ENCODE results near the gene TMEM200A. TPM values are rescaled to one million over a fixed set of nuclear protein-coding genes. Genes with fewer than 3 reads are reported as not detected.

The TMEM200A gene
- total RNA-seq, 4 donors from 2014 or later = 2.5 to 8.7 (median 5.2) TPM

DNA sequence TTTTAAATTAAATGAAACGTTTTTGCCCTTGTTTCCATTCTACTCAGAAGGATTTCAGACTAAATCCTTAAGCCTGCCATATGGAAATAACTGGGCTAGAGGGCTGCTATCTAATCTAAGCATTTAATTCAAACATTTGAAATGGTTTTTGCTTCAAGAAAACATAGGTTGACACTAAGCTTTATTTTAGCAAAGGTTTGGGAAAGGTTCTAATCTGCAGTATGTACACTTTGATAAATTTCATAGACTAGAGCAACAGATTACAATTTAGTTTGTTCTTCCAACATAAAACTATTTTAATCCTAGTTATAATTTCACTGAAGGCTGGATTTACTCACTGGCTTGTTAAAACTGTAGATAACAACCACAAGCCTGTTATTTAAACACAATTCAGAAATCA, 72.1 kb downstream of the TMEM200A start:
- no peak for DNase-seq
- H3K4me1 ChIP-seq = no peaks in the 10 kb centered on the region
- no peaks in the 10 kb centered on the region for H3K27me3 ChIP-seq
- no peak for TF ChIP-seq POLR2A (IDR thresholded peaks at IDR 0.05)
- TF ChIP-seq, protein P1, sequence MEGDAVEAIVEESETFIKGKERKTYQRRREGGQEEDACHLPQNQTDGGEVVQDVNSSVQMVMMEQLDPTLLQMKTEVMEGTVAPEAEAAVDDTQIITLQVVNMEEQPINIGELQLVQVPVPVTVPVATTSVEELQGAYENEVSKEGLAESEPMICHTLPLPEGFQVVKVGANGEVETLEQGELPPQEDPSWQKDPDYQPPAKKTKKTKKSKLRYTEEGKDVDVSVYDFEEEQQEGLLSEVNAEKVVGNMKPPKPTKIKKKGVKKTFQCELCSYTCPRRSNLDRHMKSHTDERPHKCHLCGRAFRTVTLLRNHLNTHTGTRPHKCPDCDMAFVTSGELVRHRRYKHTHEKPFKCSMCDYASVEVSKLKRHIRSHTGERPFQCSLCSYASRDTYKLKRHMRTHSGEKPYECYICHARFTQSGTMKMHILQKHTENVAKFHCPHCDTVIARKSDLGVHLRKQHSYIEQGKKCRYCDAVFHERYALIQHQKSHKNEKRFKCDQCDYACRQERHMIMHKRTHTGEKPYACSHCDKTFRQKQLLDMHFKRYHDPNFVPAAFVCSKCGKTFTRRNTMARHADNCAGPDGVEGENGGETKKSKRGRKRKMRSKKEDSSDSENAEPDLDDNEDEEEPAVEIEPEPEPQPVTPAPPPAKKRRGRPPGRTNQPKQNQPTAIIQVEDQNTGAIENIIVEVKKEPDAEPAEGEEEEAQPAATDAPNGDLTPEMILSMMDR (IDR thresholded peaks at IDR 0.05) = no peak
- no peak overlapping the region for H3K27ac ChIP-seq
- peaks cover 0 to 3% (median 0%) of the 10 kb centered on the region in 3 donors for H3K36me3 ChIP-seq
- H3K9me3 ChIP-seq = no peaks in the 10 kb centered on the region
- no peak overlapping the region for H3K4me3 ChIP-seq

DNA sequence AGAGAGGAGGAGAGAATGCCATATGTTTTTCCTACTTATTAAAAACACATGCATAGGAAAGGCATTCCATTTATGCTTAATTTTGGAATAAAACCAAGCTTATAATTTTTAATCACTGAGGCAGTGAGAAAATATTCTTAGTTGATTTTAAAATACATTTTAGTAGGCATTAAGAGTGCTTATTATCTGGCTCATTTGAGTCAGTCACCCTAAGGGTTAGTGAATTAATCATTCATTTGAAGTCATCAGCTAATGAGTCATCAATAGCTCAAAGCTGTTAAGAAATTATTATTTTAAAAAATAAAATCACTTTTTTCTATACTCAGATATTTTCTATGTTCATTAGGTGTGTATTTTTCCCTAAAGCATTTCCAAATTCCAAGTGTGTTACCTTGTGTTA, 81.6 kb downstream of the TMEM200A start:
- no peaks in the 10 kb centered on the region for H3K27me3 ChIP-seq
- no peak for TF ChIP-seq POLR2A (IDR thresholded peaks at IDR 0.05)
- TF ChIP-seq, protein P1 (IDR thresholded peaks at IDR 0.05) = no peak
- H3K4me3 ChIP-seq = no peak overlapping the region
- no peaks in the 10 kb centered on the region for H3K4me1 ChIP-seq
- no peak overlapping the region for H3K27ac ChIP-seq
- H3K9me3 ChIP-seq = no peaks in the 10 kb centered on the region
- H3K36me3 ChIP-seq = no peaks in the 10 kb centered on the region
- DNase-seq = no peak

DNA sequence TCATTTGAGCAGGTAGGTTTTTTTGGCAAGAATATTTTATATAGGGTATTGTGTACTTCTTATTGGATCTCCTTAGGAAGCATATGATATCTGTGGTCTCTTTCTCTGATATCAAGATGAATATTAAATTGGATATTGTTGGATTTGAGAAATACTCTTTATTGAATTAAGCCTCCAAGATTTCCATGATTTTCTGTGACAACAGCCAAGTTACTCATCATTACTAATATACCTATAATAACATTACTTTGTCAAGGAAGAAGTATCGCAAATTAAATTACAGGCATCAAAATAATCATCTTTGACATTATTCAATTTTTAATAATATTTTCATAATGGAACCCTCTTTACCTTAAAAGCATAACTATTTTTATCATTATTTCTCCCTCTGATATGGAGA, 86.5 kb downstream of the TMEM200A start:
- no peaks in the 10 kb centered on the region for H3K27me3 ChIP-seq
- H3K4me1 ChIP-seq = no peaks in the 10 kb centered on the region
- TF ChIP-seq, protein P1 (IDR thresholded peaks at IDR 0.05) = no peak
- no peak for TF ChIP-seq POLR2A (IDR thresholded peaks at IDR 0.05)
- no peaks in the 10 kb centered on the region for H3K9me3 ChIP-seq
- DNase-seq = no peak
- no peaks in the 10 kb centered on the region for H3K36me3 ChIP-seq
- H3K4me3 ChIP-seq = no peak overlapping the region
- no peak overlapping the region for H3K27ac ChIP-seq

DNA sequence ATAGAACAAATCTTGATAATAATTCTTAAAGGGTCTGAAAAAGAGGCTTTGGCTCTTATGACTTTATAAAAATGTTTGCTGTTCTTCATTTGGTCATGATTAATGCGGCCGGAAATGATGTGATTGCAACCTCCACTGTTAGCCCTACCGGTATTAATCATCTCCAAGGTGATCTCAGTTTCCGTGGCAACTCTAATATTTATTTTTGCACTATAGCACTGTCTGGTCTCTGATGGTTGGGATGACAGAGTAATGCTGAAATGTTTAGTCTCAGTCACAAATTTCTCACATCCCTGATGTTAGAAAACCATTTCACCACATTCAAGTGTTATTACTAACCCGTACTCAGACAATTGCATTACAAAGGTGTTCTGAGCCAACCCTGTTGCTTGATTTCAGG, 87.4 kb downstream of the TMEM200A start:
- TF ChIP-seq, protein P1 (IDR thresholded peaks at IDR 0.05) = no peak
- TF ChIP-seq POLR2A (IDR thresholded peaks at IDR 0.05) = no peak
- no peak overlapping the region for H3K27ac ChIP-seq
- no peaks in the 10 kb centered on the region for H3K36me3 ChIP-seq
- no peak overlapping the region for H3K4me3 ChIP-seq
- DNase-seq = no peak
- H3K27me3 ChIP-seq = no peaks in the 10 kb centered on the region
- no peaks in the 10 kb centered on the region for H3K9me3 ChIP-seq
- no peaks in the 10 kb centered on the region for H3K4me1 ChIP-seq

DNA sequence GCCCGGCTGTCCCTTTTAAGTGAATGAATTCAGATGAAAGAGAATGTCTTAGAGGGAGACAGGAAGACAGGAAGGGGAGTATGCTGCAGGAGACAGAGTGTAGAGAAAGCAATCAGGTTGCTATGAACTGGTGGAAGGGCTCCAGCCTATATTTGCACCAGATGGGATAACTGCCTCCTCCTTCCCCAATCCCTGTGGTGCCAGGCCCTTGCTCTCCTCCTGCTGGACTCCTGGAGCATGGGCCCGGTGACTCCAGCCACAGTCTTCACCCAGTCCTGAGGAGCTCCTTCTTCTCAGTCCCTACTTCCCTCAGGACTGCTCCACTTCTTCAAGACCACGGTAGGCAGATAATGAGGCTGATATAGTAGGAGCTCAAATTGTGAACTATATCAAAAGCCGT, 91.8 kb downstream of the TMEM200A start:
- no peaks in the 10 kb centered on the region for H3K27me3 ChIP-seq
- no peak for DNase-seq
- no peaks in the 10 kb centered on the region for H3K9me3 ChIP-seq
- H3K27ac ChIP-seq = no peak overlapping the region
- TF ChIP-seq, protein P1 (IDR thresholded peaks at IDR 0.05) = no peak
- TF ChIP-seq POLR2A (IDR thresholded peaks at IDR 0.05) = no peak
- H3K4me3 ChIP-seq = no peak overlapping the region
- no peaks in the 10 kb centered on the region for H3K36me3 ChIP-seq
- H3K4me1 ChIP-seq = no peaks in the 10 kb centered on the region

DNA sequence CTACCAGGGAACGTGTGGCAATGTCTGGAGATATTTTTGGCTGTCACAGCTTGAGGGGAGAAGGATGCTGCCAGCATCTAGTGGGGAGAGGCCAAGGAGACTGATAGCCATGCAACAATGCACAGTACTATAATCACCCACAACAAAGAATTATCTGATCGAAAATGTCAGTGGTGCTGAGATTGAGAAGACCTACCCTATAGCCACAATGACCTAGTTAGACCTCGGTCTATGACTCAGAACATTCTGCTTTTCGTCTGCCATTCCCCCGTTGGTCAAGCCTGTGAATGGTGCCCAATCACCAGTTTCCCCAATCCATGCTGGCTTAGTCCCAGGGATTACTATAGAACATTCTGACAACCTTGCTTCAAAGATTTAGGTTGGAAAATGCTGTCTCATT, 93.5 kb downstream of the TMEM200A start:
- H3K4me1 ChIP-seq = no peaks in the 10 kb centered on the region
- no peak overlapping the region for H3K4me3 ChIP-seq
- TF ChIP-seq, protein P1 (IDR thresholded peaks at IDR 0.05) = no peak
- no peak for TF ChIP-seq POLR2A (IDR thresholded peaks at IDR 0.05)
- H3K27me3 ChIP-seq = no peaks in the 10 kb centered on the region
- DNase-seq = no peak
- H3K27ac ChIP-seq = no peak overlapping the region
- H3K36me3 ChIP-seq = no peaks in the 10 kb centered on the region
- H3K9me3 ChIP-seq = no peaks in the 10 kb centered on the region
